Epithelial cell of umbilical artery (primary cell): ENCODE results near the gene VWA8. TPM values are rescaled to one million over a fixed set of nuclear protein-coding genes. Genes with fewer than 3 reads are reported as not detected.

ENCODE experiments used
- total RNA-seq: library from RNA; depleted of rRNA; stranded (reverse); fragments of >200 nt; gene quantifications from 2 replicates; pipeline ENCODE4 v1.2.3, GENCODE V29; 2014

VWA8 gene
- total RNA-seq, result 12.0 and 19.3 TPM in 2 replicates

DNA sequence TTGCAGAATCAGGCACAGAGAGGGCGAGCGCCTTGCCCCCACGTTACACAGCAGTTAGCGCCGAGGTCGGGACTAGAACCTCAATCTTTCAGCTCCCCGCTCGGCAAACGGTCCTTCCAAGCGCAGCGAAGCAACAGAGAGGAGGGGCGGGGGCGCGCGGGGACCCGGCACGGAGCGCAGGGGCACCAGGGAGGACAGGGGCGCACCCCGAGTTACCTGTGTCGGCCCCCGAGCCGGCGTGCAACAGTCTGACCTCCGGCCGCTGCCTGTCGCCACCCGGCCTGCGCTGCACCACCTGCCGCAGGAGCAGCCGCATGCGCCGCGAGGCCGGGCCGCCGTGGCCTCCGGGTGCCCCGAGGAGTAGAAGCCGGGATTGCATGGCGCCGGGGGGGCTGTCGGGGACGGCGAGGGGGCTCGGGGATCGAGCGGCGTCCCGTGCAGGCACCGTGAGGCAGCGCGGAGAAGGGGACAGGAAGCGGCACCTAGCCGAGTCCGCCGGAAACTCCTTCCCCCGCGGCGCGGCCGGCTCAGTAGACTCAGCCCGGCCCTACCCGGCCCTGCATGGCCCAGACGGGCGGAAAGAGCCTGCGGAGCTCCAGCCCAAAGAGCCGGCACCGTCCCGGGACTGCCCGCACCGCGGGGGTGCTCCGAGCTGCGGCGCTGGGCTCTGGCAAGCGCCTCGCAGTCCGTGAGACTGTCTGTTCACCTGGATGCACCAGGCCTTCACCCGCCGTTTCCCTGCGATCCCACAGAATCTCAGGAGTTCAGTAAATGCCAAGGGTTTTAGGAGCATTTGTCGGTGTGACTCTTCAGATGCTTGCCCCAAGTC is at the start of gene VWA8:
Gene VWA8 (minus strand): TSS at position 473 of the 829 bp plus-strand sequence. CDS start 94 bp downstream, at position 379.

Other genes with a start within 250 kb of the VWA8 start
- 13.3 and 17.2 TPM in 2 replicates for gene DGKH, start 87.5 kb upstream of the VWA8 start, total RNA-seq